ENCODE data around the gene MCCC1. TPM values are rescaled to one million over a fixed set of nuclear protein-coding genes. Genes with fewer than 3 reads are reported as not detected.
"Not testable (repeated sequence)": the region's sequence is repeated elsewhere in the genome, so short reads cannot be mapped to it uniquely, and the experiment has no call there.

The MCCC1 gene
- total RNA-seq, 1 donor from 2014 or later, result 24.5 TPM

GRCh38 chr3:183106635-183107034 lies 7.3 kb upstream of the MCCC1 start:
- no peak for DNase-seq (ENCODE audit: low read depth)

DNA sequence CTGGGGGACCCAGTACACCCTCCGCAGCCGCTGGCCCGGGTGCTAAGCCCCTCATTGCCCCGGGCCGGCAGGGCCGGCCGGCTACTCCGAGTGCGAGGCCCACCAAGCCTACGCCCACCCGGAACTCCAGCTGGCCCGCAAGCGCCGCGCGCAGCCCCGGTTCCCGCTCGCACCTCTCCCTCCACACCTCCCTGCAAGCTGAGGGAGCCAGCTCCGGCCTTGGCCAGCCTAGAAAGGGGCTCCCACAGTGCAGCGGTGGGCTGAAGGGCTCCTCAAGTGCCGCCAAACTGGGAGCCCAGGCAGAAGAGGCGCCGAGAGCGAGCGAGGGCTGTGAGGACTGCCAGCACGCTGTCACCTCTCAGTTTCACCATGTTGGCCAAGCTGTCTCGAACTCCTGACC lies 4.7 kb upstream of the MCCC1 start:
- not testable (repeated sequence) for DNase-seq (ENCODE audit: low read depth)

GRCh38 chr3:183101040-183101439 lies 1.7 kb upstream of the MCCC1 start:
- DNase-seq (ENCODE audit: low read depth), result not testable (repeated sequence)

- DNase-seq (ENCODE audit: low read depth), result no peak
These were observed 1.1 kb upstream of the MCCC1 start for GRCh38 chr3:183100376-183100775.

DNA sequence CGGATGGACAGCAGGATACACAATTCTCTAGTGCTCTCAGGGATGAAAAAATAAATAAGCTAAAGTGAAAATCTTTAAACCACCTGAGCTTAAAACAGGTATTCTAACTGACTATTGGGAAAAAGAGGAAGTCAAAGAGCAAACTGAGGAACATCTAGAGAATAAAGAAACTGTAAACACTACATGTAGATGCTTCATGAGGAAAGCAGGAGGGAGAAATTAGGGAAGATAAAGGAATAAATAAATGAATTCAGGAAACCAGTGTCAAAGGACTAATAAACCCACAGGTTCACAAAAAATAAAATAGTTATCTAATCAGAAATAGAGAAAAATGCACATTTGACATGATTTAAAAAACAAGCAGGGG lies 525 bp upstream of the MCCC1 start:
- DNase-seq (ENCODE audit: low read depth), result no peak

GRCh38 chr3:183098536-183099025 lies 715 bp downstream of the MCCC1 start:
- peak; percentile 27 for DNase-seq (ENCODE audit: low read depth)

GRCh38 chr3:183094711-183095110 lies 4.6 kb downstream of the MCCC1 start:
- no peak for DNase-seq (ENCODE audit: low read depth)

DNA sequence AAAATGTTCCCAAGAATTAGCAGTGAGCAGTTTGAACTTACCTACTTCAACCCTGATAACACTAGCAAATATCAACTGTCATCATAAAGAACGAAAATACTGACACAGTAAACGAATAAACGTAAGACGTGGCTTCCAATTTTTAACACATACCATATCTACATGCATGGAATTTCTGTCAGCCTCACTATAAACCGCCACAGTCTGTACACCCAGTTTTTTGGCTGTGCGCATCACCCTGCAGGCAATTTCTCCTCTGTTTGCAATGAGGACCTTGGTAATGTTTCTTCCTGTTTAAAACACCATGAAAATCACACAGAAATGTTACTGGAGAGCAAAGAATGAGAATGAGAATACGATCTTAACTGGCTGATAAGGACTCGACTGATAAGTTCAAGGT lies 7.0 kb downstream of the MCCC1 start:
- no peak for DNase-seq (ENCODE audit: low read depth)

DNA sequence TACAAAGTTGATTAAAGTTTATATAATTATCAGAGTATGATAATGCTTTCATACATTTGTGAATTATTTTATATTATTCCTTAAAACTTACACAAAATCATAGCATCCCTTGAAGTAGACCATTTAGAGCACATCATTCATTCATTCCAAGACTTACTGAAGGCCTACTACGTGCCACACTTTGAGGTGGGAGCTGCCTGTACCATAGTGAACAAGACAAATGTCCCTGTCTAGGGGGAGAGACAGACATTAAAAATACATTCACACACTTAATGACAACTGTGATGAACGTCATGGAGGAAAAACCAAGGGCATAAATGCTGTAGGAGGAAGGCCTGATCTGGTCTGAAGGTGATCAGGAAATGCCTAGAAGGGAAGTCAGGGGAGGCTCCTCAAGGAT lies 12.1 kb downstream of the MCCC1 start:
- no peak for DNase-seq (ENCODE audit: low read depth)

- no peak for DNase-seq (ENCODE audit: low read depth)
These were observed 13.5 kb downstream of the MCCC1 start for GRCh38 chr3:183085634-183086390.

DNA sequence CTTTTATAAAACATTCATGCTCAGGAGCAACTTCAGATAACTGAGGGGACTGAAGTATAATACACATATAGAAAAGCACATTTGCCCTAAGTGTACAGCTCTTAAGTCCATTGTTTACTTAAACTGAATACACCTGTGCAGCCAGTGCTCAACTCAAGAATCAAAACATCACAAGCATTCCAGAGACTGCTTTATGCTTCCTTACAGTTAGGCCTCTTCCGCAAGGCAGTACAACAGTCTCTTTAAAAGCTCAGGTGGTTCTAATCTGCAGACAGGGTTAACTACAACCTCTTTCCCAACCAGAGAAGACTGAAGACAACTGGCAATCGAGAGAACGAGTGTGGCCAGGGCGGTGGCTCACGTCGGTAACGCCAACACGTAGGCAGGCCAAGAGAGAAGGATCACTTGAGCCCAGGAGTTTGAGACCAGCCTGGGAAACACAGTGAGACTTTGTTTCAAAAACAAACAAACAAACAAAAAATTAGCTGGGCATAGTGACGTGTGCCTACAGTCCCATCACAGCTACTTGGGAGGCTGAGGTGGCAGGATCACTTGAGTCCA lies 16.9 kb downstream of the MCCC1 start:
- DNase-seq (ENCODE audit: low read depth), result no peak

DNA sequence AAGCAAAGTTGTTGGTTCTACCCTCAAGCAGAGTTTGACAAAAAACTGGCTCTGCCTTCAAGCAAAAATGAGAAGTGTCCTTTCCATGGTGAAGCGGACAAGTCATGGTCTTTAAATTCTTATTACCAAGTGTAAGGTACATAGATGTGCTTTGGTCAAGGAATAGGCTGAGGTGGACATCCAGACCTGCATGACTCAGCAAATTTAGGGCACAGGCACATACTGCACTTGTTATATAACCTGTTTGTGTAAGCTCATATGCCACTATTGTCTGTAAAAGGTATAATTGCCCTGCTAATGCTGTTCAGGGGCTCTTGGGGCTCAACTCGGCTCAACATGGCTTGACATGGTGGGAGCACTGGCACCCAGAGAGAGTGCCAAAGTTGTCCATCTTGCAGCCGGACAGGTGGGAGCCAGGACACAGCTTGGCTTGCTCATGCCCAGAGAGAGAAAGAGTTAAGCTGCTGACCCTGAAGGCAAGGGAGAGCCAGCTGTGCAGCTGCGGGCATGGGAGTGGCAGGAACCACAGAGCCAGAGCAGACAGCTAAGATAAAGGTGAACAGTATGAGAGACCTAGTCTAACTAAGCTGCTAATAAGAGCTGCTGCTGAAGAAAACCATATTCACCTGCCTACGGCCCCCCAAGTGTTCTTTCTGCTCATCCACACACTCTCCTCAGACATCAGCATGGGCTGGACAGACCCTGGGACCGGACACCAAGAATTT lies 17.7 kb downstream of the MCCC1 start:
- peak; percentile 18 for DNase-seq (ENCODE audit: low read depth)

GRCh38 chr3:183080628-183081027 lies 18.7 kb downstream of the MCCC1 start:
- no peak for DNase-seq (ENCODE audit: low read depth)

GRCh38 chr3:183074881-183075280 lies 24.4 kb downstream of the MCCC1 start:
- no peak for DNase-seq (ENCODE audit: low read depth)

- DNase-seq (ENCODE audit: low read depth), result no peak
These were observed 25.0 kb downstream of the MCCC1 start for GRCh38 chr3:183074261-183074660.

GRCh38 chr3:183073839-183074238 lies 25.5 kb downstream of the MCCC1 start:
- DNase-seq (ENCODE audit: low read depth), result no peak

GRCh38 chr3:183070892-183071291 lies 28.4 kb downstream of the MCCC1 start:
- no peak for DNase-seq (ENCODE audit: low read depth)

GRCh38 chr3:183069086-183069485 lies 30.2 kb downstream of the MCCC1 start:
- DNase-seq (ENCODE audit: low read depth), result no peak

DNA sequence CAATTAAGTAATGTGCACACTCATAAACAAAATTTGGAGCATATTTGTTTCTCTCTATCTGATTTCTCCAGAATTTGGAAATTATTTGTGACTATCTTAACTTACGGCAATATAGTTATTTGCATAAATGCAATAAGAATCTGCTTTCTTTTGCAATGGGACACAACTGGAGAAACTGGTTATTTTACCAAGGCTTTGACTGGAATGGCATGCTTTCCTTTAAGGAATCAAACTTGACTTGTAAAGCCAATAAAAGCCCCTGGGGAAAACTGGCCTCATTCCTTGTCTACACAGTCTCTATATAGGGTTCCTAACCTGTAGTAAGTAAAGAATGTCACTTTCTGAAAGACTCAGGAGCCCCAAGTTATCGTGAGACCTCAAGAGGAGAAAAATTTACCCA lies 32.4 kb downstream of the MCCC1 start:
- DNase-seq (ENCODE audit: low read depth), result not testable (repeated sequence)

- no peak for DNase-seq (ENCODE audit: low read depth)
These were observed 34.8 kb downstream of the MCCC1 start for GRCh38 chr3:183064475-183064874.

GRCh38 chr3:183061391-183062172 lies 37.7 kb downstream of the MCCC1 start:
- peak; percentile 67 for DNase-seq (ENCODE audit: low read depth)

DNA sequence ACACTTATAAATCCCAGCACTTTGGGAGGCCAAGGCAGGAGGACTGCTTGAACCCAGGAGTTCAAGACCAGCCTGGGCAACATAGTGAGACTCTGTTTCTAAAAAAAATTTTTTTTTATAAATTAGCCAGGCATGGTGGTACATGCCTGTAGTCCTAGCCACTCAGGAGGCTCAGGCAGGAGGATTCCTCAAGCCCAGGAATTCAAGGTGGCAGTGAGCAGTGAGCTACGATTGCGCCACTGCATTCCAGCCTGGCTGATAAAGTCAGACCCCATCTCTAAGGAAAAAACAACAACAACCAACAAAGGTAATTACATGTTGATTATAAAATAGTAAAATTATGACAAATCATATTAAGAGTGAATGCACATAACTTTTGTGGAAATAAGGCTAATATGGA lies 40.9 kb downstream of the MCCC1 start:
- no peak for DNase-seq (ENCODE audit: low read depth)
